ENCODE results near the gene NT5DC3. TPM values are rescaled to one million over a fixed set of nuclear protein-coding genes. Genes with fewer than 3 reads are reported as not detected.
"Not testable (repeated sequence)": the region's sequence is repeated elsewhere in the genome, so short reads cannot be mapped to it uniquely, and the experiment has no call there.

NT5DC3 gene
- total and polyA plus RNA-seq, 2 experiments from 2014 or later, result 0.91 to 1.8 TPM

- H3K27me3 ChIP-seq, result peaks cover 11% of the 10 kb centered on the region
- no peaks in the 10 kb centered on the region for H3K36me3 ChIP-seq
- DNase-seq (ENCODE audit: low read depth in 1 of 2, low spot score in 1 of 2), result peak in 1 of 2 donors; percentile 25
- H3K4me3 ChIP-seq, result peak overlapping the region; percentile 53
- H3K9me3 ChIP-seq (ENCODE audit: low read depth), result no peaks in the 10 kb centered on the region
- H3K27ac ChIP-seq, result no peak overlapping the region
- H3K4me1 ChIP-seq (ENCODE audit: low read depth), result no peaks in the 10 kb centered on the region
- TF ChIP-seq CTCF (IDR thresholded peaks at IDR 0.05; ENCODE audit: low read depth, low read length), result no peak
These were observed 565 bp downstream of the NT5DC3 start for GRCh38 chr12:103840462-103840875.

DNA sequence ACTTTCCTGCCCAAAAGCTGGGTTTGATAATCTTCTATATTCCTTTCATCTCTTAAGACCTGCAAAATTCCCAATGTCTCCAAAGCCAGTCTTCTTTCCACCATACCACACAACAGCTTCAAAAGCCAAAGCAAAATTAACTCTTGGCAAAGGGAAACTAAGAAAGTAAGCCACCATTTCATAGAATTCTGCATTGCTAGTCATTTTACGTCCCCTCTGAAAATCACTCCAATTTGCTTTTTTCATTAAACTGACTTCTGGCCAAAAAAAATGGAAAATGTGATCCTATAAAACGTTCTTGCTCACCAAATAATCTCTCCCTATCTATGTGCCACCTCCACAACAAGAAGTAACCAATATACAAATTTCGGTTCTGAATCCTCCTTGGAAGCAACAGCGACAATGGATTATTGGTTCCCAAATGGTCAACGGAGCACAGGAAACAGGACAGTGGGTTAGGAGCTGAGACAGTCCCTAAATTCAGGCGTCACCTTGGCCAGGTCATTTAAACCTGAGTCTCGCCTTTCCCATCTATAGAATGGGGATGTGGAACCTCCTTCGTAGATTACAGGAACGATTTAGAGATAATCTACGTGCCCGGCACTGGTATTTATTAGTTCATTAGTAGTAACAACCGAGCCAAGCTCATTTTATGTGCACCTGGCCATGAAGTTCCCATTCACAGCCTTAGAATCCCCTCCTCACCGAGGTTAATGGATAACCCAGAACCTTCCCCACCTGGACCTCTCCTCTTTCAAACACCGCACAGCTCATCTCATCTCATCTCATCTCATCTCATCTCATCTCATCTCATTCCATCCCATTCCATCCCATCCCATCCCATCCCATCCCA is 1.2 kb downstream of the NT5DC3 start:
- Histone ChIP-seq H3K27ac (no peak overlapping the region), H3K36me3 (no peaks in the 10 kb centered on the region), H3K4me3 (peak overlapping the region; percentile 53), H3K4me1 (ENCODE audit: low read depth) (no peaks in the 10 kb centered on the region), H3K27me3 (peaks cover 11% of the 10 kb centered on the region), H3K9me3 (ENCODE audit: low read depth) (no peaks in the 10 kb centered on the region)
- TF ChIP-seq CTCF (IDR thresholded peaks at IDR 0.05; ENCODE audit: low read depth, low read length), result no peak
- DNase-seq (ENCODE audit: low read depth in 1 of 2, low spot score in 1 of 2), result no peak

- Histone ChIP-seq H3K9me3 (ENCODE audit: low read depth) (no peaks in the 10 kb centered on the region), H3K4me1 (ENCODE audit: low read depth) (no peaks in the 10 kb centered on the region), H3K4me3 (no peak overlapping the region), H3K36me3 (no peaks in the 10 kb centered on the region), H3K27me3 (peaks cover 11% of the 10 kb centered on the region), H3K27ac (no peak overlapping the region)
- peak in 1 of 2 donors; percentile 49 for DNase-seq (ENCODE audit: low read depth in 1 of 2, low spot score in 1 of 2)
- no peak for TF ChIP-seq CTCF (IDR thresholded peaks at IDR 0.05; ENCODE audit: low read depth, low read length)
These were observed 1.9 kb downstream of the NT5DC3 start for GRCh38 chr12:103839103-103839502.

DNA sequence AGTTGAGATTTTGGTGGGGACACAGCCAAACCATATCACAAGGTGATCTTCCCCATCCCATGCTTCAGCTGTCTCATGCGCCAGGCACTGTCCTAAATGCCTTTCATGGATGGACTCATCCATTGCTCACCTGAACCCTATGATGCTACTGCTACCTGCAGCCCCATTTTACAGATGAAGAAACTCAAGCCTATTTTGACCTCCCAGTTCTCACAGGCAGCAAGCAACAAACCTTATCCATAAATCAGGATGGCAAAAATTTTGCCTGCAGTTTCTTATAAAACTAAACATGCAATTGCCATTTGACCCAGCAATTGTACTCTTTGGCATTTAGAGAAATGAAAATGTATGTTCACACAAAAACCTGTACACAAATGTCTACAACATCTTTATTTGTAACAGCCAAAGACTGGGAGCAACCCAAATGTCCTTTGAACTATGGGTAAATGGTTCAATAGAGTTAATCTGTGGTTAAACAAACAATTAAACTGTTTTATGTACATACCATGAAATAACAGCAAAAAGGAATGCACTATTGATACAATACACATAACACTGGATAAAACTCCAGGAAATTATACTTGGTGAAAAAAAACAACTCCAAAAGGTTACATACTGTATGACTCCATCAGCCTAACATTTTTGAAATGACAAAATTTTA is 2.6 kb downstream of the NT5DC3 start:
- Histone ChIP-seq H3K9me3 (ENCODE audit: low read depth) (no peaks in the 10 kb centered on the region), H3K27ac (no peak overlapping the region), H3K4me3 (no peak overlapping the region), H3K36me3 (no peaks in the 10 kb centered on the region), H3K27me3 (peaks cover 11% of the 10 kb centered on the region), H3K4me1 (ENCODE audit: low read depth) (no peaks in the 10 kb centered on the region)
- TF ChIP-seq CTCF (IDR thresholded peaks at IDR 0.05; ENCODE audit: low read depth, low read length), result no peak
- no peak for DNase-seq (ENCODE audit: low read depth in 1 of 2, low spot score in 1 of 2)

- Histone ChIP-seq H3K9me3 (ENCODE audit: low read depth) (no peaks in the 10 kb centered on the region), H3K36me3 (no peaks in the 10 kb centered on the region), H3K27me3 (peaks cover 11% of the 10 kb centered on the region), H3K4me3 (no peak overlapping the region), H3K4me1 (ENCODE audit: low read depth) (no peaks in the 10 kb centered on the region), H3K27ac (no peak overlapping the region)
- no peak for TF ChIP-seq CTCF (IDR thresholded peaks at IDR 0.05; ENCODE audit: low read depth, low read length)
- DNase-seq (ENCODE audit: low read depth in 1 of 2, low spot score in 1 of 2), result no peak
These were observed 4.7 kb downstream of the NT5DC3 start for GRCh38 chr12:103836345-103836744.

GRCh38 chr12:103835747-103836335 is 5.2 kb downstream of the NT5DC3 start:
- H3K4me3 ChIP-seq; H3K27ac ChIP-seq; DNase-seq (ENCODE audit: low read depth in 1 of 2, low spot score in 1 of 2); H3K4me1 ChIP-seq (ENCODE audit: low read depth); H3K36me3 ChIP-seq; H3K9me3 ChIP-seq (ENCODE audit: low read depth): not testable (repeated sequence)
- peaks cover 11% of the 10 kb centered on the region for H3K27me3 ChIP-seq

All from cardiac muscle cell (in vitro differentiated cells and primary cell).